ENCODE measurements around the gene TMEM59L. TPM values are rescaled to one million over a fixed set of nuclear protein-coding genes. Genes with fewer than 3 reads are reported as not detected.
"Not testable (repeated sequence)": the region's sequence is repeated elsewhere in the genome, so short reads cannot be mapped to it uniquely, and the experiment has no call there.

TMEM59L gene
- total RNA-seq, 2 experiments from 2014 or later = 0.12 TPM; not detected in 1

DNA sequence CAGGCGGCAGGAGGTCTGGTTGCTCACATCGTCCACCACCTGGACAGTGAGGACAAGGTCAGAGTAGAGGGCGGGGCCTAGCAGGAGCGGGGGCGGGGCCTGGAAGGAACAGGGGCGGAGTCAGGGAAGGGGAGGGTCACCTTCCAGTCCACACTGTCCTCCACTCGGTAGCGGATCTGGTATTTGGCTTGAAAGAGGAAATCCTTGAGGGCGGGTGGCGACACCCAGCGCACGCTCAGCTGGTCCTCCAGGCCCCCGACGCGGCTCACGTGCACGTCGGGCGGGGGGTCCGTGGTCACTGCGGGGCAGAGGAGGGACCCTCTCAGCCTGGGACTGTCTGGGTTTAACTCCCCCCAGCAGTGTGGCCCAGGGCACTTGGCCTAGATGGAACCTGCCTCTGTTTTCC is 15.9 kb upstream of the TMEM59L start:
- POLR2A ChIA-PET = no interaction called here
- CTCF ChIA-PET = interaction anchor here (0.5 to 1.7 kb wide), 3 partner anchors 8 to 133 kb away, joined by 3 to 5 read pairs (median 3); partner anchors contain the start of gene REX1BD
- no peak overlapping the region for H3K27ac Mint-ChIP-seq
- no peak overlapping the region for H3K4me3 Mint-ChIP-seq
- no peaks in the 10 kb centered on the region for H3K9me3 Mint-ChIP-seq
- no peak for DNase-seq
- peaks cover 15% of the 10 kb centered on the region for H3K4me1 Mint-ChIP-seq
- peaks cover 22% of the 10 kb centered on the region for H3K27me3 Mint-ChIP-seq
- peaks cover 1% of the 10 kb centered on the region for H3K36me3 Mint-ChIP-seq (ENCODE audit: low read depth)

- CTCF ChIA-PET = interaction anchor here (1.7 kb wide), 1 partner anchor 9 kb away, joined by 5 read pairs; the partner anchor contains the start of gene REX1BD
These were observed 14.6 kb upstream of the TMEM59L start for GRCh38 chr19:18597809-18598660.

GRCh38 chr19:18599485-18599884 is 13.2 kb upstream of the TMEM59L start:
- DNase-seq = no peak
- ChIA-PET CTCF (interaction anchor here (0.7 to 1.3 kb wide), 4 partner anchors 11 to 88 kb away, joined by 3 read pairs; partner anchors contain the start of gene REX1BD), POLR2A (no interaction called here)
- Mint-ChIP-seq H3K27ac (no peak overlapping the region), H3K4me3 (no peak overlapping the region), H3K36me3 (ENCODE audit: low read depth) (no peaks in the 10 kb centered on the region), H3K27me3 (peaks cover 39% of the 10 kb centered on the region), H3K9me3 (no peaks in the 10 kb centered on the region), H3K4me1 (peaks cover 16% of the 10 kb centered on the region)

More at GRCh38 chr19:18597809-18598660, 14.6 kb upstream of the TMEM59L start:
- POLR2A ChIA-PET = no interaction called here
- DNase-seq = no peak
- no peaks in the 10 kb centered on the region for H3K9me3 Mint-ChIP-seq
- peaks cover 32% of the 10 kb centered on the region for H3K27me3 Mint-ChIP-seq
- H3K4me1 Mint-ChIP-seq = peaks cover 15% of the 10 kb centered on the region
- no peak overlapping the region for H3K27ac Mint-ChIP-seq
- no peaks in the 10 kb centered on the region for H3K36me3 Mint-ChIP-seq (ENCODE audit: low read depth)
- H3K4me3 Mint-ChIP-seq = no peak overlapping the region

DNA sequence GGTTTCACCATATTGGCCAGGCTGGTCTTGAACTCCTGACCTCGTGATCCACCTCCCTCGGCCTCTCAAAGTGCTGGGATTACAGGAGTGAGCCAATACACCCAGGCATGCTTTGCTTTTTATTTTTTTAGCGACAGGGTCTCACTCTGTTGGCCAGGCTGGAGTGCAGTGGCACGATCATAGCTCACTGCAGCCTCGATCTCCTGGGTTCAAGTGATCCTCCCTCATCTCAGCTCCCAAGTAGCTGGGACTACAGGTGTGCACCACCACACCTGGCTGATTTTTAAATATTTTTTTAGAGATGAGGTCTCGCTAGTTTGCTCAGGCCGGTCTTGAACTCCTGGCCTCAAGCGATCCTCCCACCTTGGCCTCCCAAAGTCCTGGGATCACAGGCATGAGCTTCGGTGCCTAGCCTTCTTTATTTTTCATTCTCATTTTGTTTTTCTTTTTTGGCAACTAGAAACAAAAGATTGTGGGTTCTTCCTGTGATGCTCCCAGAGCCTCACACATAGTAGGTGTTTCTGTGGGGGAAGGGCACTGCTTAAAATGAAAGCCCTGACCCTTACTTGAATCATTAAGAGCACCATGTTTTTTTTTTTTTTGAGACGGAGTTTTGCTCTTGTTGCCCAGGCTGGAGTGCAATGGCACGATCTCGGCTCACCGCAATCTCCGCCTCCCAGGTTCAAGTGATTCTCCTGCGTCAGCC is 11.8 kb upstream of the TMEM59L start:
- CTCF ChIA-PET = interaction anchor here (0.7 to 1.3 kb wide), 2 partner anchors 8 to 54 kb away, joined by 3 to 6 read pairs; no protein-coding TSS in a partner anchor
- POLR2A ChIA-PET; H3K4me3 Mint-ChIP-seq; H3K9me3 Mint-ChIP-seq; H3K27ac Mint-ChIP-seq; H3K36me3 Mint-ChIP-seq (ENCODE audit: low read depth); DNase-seq: not testable (repeated sequence)
- Mint-ChIP-seq H3K4me1 (peaks cover 10% of the 10 kb centered on the region), H3K27me3 (peaks cover 42% of the 10 kb centered on the region)

DNA sequence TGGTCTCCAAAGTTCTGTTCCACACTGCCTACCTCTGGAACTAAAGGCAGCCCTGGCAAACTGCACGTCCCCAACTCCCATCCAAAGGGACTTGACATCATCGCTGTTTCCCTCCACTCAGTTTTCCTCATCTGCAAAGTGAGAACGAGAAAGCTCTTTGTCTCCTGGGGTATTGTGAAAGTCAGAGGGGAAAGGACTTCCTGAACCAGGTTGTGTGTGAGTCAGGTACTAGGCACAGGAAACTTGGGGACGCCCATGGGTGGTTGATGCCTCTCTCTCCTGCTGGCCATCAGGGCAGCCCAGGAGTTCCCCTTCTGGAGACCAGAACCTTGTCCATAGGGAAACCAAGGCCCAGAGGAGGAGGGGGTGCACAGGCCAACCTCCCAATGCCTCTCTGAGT is 10.8 kb upstream of the TMEM59L start:
- ChIA-PET CTCF (interaction anchor here (0.6 to 1.1 kb wide), 2 partner anchors 10 to 574 kb away, joined by 3 read pairs; no protein-coding TSS in a partner anchor), POLR2A (no interaction called here)
- Mint-ChIP-seq H3K4me1 (peaks cover 7% of the 10 kb centered on the region), H3K27me3 (peaks cover 37% of the 10 kb centered on the region), H3K27ac (no peak overlapping the region), H3K36me3 (ENCODE audit: low read depth) (no peaks in the 10 kb centered on the region), H3K9me3 (no peaks in the 10 kb centered on the region), H3K4me3 (no peak overlapping the region)
- no peak for DNase-seq

- ChIA-PET POLR2A (no interaction called here), CTCF (interaction anchor here (0.6 kb wide), 1 partner anchor 862 kb away, joined by 3 read pairs; no protein-coding TSS in a partner anchor)
- no peak overlapping the region for H3K4me3 Mint-ChIP-seq
- H3K9me3 Mint-ChIP-seq = no peaks in the 10 kb centered on the region
- H3K27ac Mint-ChIP-seq = no peak overlapping the region
- no peaks in the 10 kb centered on the region for H3K36me3 Mint-ChIP-seq (ENCODE audit: low read depth)
- DNase-seq = no peak
- peaks cover 51% of the 10 kb centered on the region for H3K27me3 Mint-ChIP-seq
- H3K4me1 Mint-ChIP-seq = peaks cover 5% of the 10 kb centered on the region
These were observed 9.3 kb upstream of the TMEM59L start for GRCh38 chr19:18603255-18603957.

GRCh38 chr19:18603958-18604819 is 8.5 kb upstream of the TMEM59L start:
- H3K4me3 Mint-ChIP-seq = no peak overlapping the region

DNA sequence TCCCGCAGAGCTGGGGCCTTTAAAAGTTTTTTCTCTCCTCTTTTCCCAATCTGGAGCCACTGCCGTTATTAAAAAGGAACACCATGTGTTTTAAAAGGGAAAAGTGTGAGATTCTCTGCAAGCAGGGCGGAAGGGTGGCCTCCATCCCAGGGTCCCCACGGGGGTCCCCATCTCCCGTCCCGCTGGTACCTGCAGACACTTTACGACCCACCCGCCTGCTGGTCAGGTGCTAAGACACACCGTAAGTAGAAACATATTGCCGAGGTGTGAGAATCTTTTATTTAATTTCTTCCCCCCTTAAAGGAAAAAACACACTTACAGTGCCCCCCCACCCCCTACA is 7.9 kb upstream of the TMEM59L start:
- Mint-ChIP-seq H3K27me3 (peaks cover 65% of the 10 kb centered on the region), H3K4me1 (peaks cover 5% of the 10 kb centered on the region), H3K27ac (no peak overlapping the region), H3K36me3 (ENCODE audit: low read depth) (no peaks in the 10 kb centered on the region), H3K4me3 (no peak overlapping the region), H3K9me3 (no peaks in the 10 kb centered on the region)
- POLR2A ChIA-PET = no interaction called here
- DNase-seq = no peak
- CTCF ChIA-PET = interaction anchor here (0.8 kb wide), 1 partner anchor 15 kb away, joined by 3 read pairs; no protein-coding TSS in a partner anchor

More at GRCh38 chr19:18603958-18604819, 8.5 kb upstream of the TMEM59L start:
- no peak for DNase-seq
- ChIA-PET CTCF (interaction anchor here (0.8 kb wide), 1 partner anchor 15 kb away, joined by 3 read pairs; no protein-coding TSS in a partner anchor), POLR2A (no interaction called here)
- H3K27ac Mint-ChIP-seq = no peak overlapping the region
- peaks cover 5% of the 10 kb centered on the region for H3K4me1 Mint-ChIP-seq
- H3K36me3 Mint-ChIP-seq (ENCODE audit: low read depth) = no peaks in the 10 kb centered on the region
- H3K9me3 Mint-ChIP-seq = no peaks in the 10 kb centered on the region
- peaks cover 59% of the 10 kb centered on the region for H3K27me3 Mint-ChIP-seq

DNA sequence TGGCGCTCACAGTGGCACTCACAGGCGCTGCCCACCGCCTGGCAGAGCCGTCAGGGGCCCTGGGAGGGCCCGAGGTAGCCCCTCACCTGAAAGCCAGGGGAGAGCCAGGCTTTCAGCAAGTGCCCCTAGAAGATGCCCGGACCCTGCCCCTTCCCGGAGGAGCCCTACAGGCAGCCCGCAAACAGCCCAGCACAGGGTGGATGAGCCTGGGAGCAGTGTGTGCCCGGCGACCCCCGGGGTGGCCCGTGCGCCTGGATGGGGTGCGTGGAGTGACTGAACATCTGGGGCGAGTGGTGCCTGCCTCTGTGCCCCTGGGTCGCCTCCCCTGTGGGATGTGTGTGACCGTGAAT is 7.5 kb upstream of the TMEM59L start:
- ChIA-PET POLR2A (no interaction called here), CTCF (no interaction called here)
- Mint-ChIP-seq H3K4me1 (peaks cover 5% of the 10 kb centered on the region), H3K9me3 (no peaks in the 10 kb centered on the region), H3K4me3 (no peak overlapping the region), H3K27ac (no peak overlapping the region), H3K27me3 (peaks cover 68% of the 10 kb centered on the region), H3K36me3 (ENCODE audit: low read depth) (no peaks in the 10 kb centered on the region)
- DNase-seq = no peak

GRCh38 chr19:18605546-18606280 is 7.0 kb upstream of the TMEM59L start:
- ChIA-PET POLR2A (no interaction called here), CTCF (no interaction called here)
- H3K4me3 Mint-ChIP-seq = no peak overlapping the region
- peaks cover 72% of the 10 kb centered on the region for H3K27me3 Mint-ChIP-seq
- no peaks in the 10 kb centered on the region for H3K36me3 Mint-ChIP-seq (ENCODE audit: low read depth)
- H3K9me3 Mint-ChIP-seq = no peaks in the 10 kb centered on the region
- H3K4me1 Mint-ChIP-seq = peaks cover 5% of the 10 kb centered on the region
- no peak for DNase-seq
- no peak overlapping the region for H3K27ac Mint-ChIP-seq

DNA sequence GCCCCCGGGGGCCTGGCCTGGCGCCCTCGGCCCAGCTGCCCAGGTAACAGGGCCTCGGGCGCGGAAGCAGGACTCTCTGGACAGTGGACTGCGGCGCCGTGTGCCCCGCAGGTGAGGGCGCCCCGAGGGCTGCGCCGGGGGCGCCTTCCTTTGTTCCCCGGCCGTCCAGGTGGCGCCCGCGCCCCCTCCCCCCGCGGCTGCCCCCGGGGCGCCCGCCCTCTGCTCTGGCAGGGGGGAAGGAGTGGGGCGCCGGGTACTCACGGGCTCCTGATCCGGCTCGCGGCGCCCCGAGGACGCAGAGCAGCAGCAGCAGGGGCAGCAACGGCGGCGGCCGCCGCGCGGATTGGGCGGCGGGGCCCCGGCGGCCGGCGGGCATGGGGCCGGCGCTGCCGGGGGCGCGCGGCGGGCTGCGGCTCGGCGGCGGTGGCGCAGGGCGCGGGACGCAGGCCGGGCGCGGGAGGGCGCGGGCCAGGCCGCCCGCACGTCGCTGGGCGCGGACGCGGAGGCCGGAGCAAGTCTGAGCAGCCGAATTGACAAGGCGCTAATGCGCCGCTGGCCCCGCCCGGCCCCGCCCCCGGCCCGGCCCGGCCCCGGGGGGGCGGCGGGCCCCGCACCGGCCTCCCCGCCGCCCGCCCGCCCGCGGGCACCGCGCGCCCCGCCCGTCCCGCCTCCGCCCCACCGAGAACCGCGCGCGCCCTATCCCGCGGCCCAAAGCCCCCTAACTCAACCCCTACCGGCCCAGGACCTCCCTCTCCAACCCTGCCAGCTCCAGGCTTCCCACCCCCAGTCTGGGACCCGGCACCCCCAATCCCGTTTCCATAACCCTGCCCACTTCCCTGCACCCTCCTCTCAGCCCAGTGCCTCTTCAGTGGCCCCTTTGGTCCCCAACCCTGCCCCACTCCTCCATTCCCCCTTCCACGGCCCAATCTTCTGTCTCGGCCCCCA is 6.1 kb upstream of the TMEM59L start, which contains the start of gene CRLF1:
CRLF1 (minus strand) TSS at position 519 of the 945 bp plus-strand sequence; CDS start at position 376, 143 bp downstream.
- H3K27ac Mint-ChIP-seq = no peak within 1 kb of the TSS
- DNase-seq = no peak
- peaks cover 10% of the 10 kb centered on the region for H3K4me1 Mint-ChIP-seq
- H3K4me3 Mint-ChIP-seq = no peak within 1 kb of the TSS
- H3K9me3 Mint-ChIP-seq = no peaks in the 10 kb centered on the region
- peaks cover 74% of the 10 kb centered on the region for H3K27me3 Mint-ChIP-seq
- POLR2A ChIA-PET = no interaction called here
- no peaks in the 10 kb centered on the region for H3K36me3 Mint-ChIP-seq (ENCODE audit: low read depth)
- CTCF ChIA-PET = interaction anchor here (0.5 to 1.6 kb wide), 3 partner anchors 17 to 47 kb away, joined by 3 to 4 read pairs (median 3); no protein-coding TSS in a partner anchor

Data from activated CD4-positive, alpha-beta T cell treated with anti-CD3 and anti-CD28 coated beads, Interleukin-2, amount 10 ng/mL, durations not matched to agents 7 days and 5 days (primary cell).